K562 (cell line): ENCODE results near the gene DTNBP1. TPM values are rescaled to one million over a fixed set of nuclear protein-coding genes. Genes with fewer than 3 reads are reported as not detected.
A peak's percentile ranks its signal among the peaks of the same experiment; 100 is the strongest.

Experiments used
- C11orf30 ChIP-seq: fragments of 450-650 bp; IDR thresholded peaks from 2 replicates; pipeline ENCODE4 v1.6.1; 2016; ENCODE audit warnings: low read depth, mild to moderate bottlenecking
- CAMTA2 ChIP-seq: fragments of 250-450 bp; sonication (Bioruptor Pico); conservative IDR thresholded peaks from 2 replicates; pipeline ENCODE4 v1.5.1; 2022
- HDAC1 ChIP-seq, 2 experiments: fragments of 450-650 bp; IDR thresholded peaks; 2 replicates each; pipeline ENCODE4 v1.6.1; 2016 to 2017; ENCODE audit warnings: inconsistent platforms in 1 of 2, mild to moderate bottlenecking in 1 of 2, moderate library complexity in 1 of 2
- ILF3 ChIP-seq: fragments of 450-650 bp; IDR thresholded peaks from 2 replicates; pipeline ENCODE4 v1.6.1; 2018; ENCODE audit warnings: antibody characterized with exemption, mild to moderate bottlenecking, moderate library complexity, borderline replicate concordance
- NBN ChIP-seq: fragments of 450-650 bp; IDR thresholded peaks from 2 replicates; pipeline ENCODE4 v1.6.1; 2016; ENCODE audit warnings: low read depth, mild to moderate bottlenecking
- NFRKB ChIP-seq: fragments of 450-650 bp; IDR thresholded peaks from 2 replicates; pipeline ENCODE4 v1.6.1; 2016; ENCODE audit warnings: low read depth
- RBM39 ChIP-seq: fragments of 200-400 bp; formaldehyde crosslinking; optimal IDR thresholded peaks from 2 replicates; pipeline ENCODE3; 2018; ENCODE audit warnings: low read depth, low read length
- SAFB ChIP-seq: fragments of 200-400 bp; formaldehyde crosslinking; IDR thresholded peaks from 2 replicates; pipeline ENCODE4 v1.6.1; 2017; ENCODE audit warnings: low read depth, low read length, borderline replicate concordance
- ZBTB17 ChIP-seq: fragments of 450-650 bp; formaldehyde crosslinking; IDR thresholded peaks from 2 replicates; pipeline ENCODE4 v1.4.0; 2020; ENCODE audit warnings: mild to moderate bottlenecking
- ZNF551 ChIP-seq: fragments of 250-450 bp; sonication (Bioruptor Pico); IDR thresholded peaks from 2 replicates; pipeline ENCODE4 v1.5.0; 2021; ENCODE audit warnings: mild to moderate bottlenecking, moderate library complexity
- ZNF75A ChIP-seq: fragments of 450-650 bp; formaldehyde crosslinking; IDR thresholded peaks from 2 replicates; pipeline ENCODE4 v1.4.0; 2020; ENCODE audit warnings: mild to moderate bottlenecking
- polyA plus RNA-seq, 8 experiments: library from polyadenylated mRNA; depleted of rRNA in 4 of 8; stranded (reverse) in 5 of 8; unstranded in 3 of 8; fragments of >200 nt; fragmentation: Nextera tagmentation in 2 of 8; fragmentation: Illumina TruSeq in 1 of 8; extraction: Ambion mirVana in 2 of 8; extraction: Trizol in 1 of 8; gene quantifications; 2 replicates each; pipeline versions ENCODE4 v1.2.1 to v1.2.3, GENCODE V29; 2011 to 2014; ENCODE audit warnings: inconsistent platforms in 1 of 8, missing spikeins in 1 of 8
- total RNA-seq, 7 experiments: library from RNA; depleted of rRNA in 6 of 7; stranded (reverse); fragments of >200 nt in 6 of 7; fragmentation: Illumina TruSeq in 2 of 7; extraction: Trizol in 2 of 7; gene quantifications; 2 replicates each; pipeline versions ENCODE4 v1.2.1 to v1.2.3, GENCODE V29; 2011 to 2021; ENCODE audit warnings: low replicate concordance in 1 of 7
- TF ChIP-seq, protein P1 (sequence below): fragments of 150-350 bp; conservative IDR thresholded peaks from 2 replicates; pipeline ENCODE4 v1.6.1; 2014; ENCODE audit warnings: low read length
- TF ChIP-seq, protein P2 (sequence below), 2 experiments: fragments of 450-650 bp in 1 of 2; IDR thresholded peaks; 2 replicates each; pipeline ENCODE4 v1.6.1; 2011 to 2017; ENCODE audit warnings: low read depth in 2 of 2, antibody characterized with exemption in 1 of 2, borderline replicate concordance in 1 of 2, low read length in 1 of 2, mild to moderate bottlenecking in 1 of 2, mixed read lengths in 1 of 2; ENCODE audit not compliant: control insufficient read depth in 1 of 2

Gene DTNBP1
- total and polyA plus RNA-seq, 9 of the 15 experiments (the other 6 are each of a cell fraction or from before 2014, with no cell fraction given) = 16.7 to 54.5 (median 21.4) TPM

DNA sequence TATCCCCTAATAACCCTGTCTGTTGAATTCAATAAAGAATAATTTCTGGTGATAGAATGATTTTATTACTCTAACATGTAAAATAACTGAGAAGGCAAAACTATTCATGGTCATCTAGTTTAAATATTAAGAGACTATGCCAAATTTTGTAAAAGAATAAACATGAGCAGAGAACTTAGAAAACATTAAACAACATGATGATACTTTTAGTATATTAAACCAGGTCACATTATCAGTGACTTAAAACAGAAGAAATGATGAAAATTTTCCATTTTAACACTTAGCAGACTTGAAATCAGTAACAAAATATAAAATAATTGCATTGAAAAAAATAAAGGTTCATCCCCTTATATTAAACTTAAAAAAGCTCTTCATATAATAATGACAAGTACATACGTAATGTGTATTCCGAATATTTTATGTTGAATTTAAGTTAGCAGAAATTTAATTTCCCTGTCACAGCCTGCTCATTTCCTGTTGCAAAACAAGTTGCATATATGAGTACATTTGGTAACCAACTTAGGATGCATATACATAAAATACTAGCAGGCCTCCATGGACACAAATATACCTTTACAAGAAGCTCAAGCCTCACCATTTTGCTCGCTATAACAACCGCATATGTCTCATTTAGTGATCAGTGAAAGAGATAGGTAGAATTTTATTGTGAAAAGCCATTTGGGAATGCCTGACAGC, 40.6 kb downstream of the DTNBP1 start (continued):
- TF ChIP-seq SAFB (no peak), ZNF551 (CRISPR knock-in tag) (no peak), HDAC1 (IDR thresholded peaks at IDR 0.05) (no peak), ZNF75A (CRISPR knock-in tag) (no peak), CAMTA2 (no peak), RBM39 (no peak), NBN (0 out of 2 replicates have a peak, but pooled peaks have one; percentile 13), ZBTB17 (no peak), NFRKB (no peak), ILF3 (no peak), C11orf30 (no peak)
- TF ChIP-seq, protein P1, sequence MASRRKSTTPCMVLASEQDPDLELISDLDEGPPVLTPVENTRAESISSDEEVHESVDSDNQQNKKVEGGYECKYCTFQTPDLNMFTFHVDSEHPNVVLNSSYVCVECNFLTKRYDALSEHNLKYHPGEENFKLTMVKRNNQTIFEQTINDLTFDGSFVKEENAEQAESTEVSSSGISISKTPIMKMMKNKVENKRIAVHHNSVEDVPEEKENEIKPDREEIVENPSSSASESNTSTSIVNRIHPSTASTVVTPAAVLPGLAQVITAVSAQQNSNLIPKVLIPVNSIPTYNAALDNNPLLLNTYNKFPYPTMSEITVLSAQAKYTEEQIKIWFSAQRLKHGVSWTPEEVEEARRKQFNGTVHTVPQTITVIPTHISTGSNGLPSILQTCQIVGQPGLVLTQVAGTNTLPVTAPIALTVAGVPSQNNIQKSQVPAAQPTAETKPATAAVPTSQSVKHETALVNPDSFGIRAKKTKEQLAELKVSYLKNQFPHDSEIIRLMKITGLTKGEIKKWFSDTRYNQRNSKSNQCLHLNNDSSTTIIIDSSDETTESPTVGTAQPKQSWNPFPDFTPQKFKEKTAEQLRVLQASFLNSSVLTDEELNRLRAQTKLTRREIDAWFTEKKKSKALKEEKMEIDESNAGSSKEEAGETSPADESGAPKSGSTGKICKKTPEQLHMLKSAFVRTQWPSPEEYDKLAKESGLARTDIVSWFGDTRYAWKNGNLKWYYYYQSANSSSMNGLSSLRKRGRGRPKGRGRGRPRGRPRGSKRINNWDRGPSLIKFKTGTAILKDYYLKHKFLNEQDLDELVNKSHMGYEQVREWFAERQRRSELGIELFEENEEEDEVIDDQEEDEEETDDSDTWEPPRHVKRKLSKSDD = no peak
- TF ChIP-seq, protein P2, sequence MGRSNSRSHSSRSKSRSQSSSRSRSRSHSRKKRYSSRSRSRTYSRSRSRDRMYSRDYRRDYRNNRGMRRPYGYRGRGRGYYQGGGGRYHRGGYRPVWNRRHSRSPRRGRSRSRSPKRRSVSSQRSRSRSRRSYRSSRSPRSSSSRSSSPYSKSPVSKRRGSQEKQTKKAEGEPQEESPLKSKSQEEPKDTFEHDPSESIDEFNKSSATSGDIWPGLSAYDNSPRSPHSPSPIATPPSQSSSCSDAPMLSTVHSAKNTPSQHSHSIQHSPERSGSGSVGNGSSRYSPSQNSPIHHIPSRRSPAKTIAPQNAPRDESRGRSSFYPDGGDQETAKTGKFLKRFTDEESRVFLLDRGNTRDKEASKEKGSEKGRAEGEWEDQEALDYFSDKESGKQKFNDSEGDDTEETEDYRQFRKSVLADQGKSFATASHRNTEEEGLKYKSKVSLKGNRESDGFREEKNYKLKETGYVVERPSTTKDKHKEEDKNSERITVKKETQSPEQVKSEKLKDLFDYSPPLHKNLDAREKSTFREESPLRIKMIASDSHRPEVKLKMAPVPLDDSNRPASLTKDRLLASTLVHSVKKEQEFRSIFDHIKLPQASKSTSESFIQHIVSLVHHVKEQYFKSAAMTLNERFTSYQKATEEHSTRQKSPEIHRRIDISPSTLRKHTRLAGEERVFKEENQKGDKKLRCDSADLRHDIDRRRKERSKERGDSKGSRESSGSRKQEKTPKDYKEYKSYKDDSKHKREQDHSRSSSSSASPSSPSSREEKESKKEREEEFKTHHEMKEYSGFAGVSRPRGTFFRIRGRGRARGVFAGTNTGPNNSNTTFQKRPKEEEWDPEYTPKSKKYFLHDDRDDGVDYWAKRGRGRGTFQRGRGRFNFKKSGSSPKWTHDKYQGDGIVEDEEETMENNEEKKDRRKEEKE (IDR thresholded peaks at IDR 0.05; ENCODE audit: borderline replicate concordance in 1 of 2, control insufficient read depth in 1 of 2, low read depth in 2 of 2, low read length in 1 of 2) = no peak
